ENCODE data around the gene TUBB4B. TPM values are rescaled to one million over a fixed set of nuclear protein-coding genes. Genes with fewer than 3 reads are reported as not detected.

TUBB4B gene
- total RNA-seq, 1 experiment from 2014 or later, result 424 TPM

- H3K36me3 ChIP-seq (ENCODE audit: low read depth, low read length), result 0 out of 2 replicates have a peak, but pooled peaks cover 2% of the 10 kb centered on the region
- DNase-seq (no peak), ATAC-seq (no peak)
- H3K9ac ChIP-seq (ENCODE audit: low read length), result no peak overlapping the region
- no peaks in the 10 kb centered on the region for H4K20me1 ChIP-seq (ENCODE audit: low read length)
- intact Hi-C loops (cut with micrococcal nuclease), result no loop called here
- H3K9me2 ChIP-seq (replicated peaks; ENCODE audit: low read length), result no peaks in the 10 kb centered on the region
- POLR2A ChIA-PET (ENCODE audit: unreplicated experiment), result no interaction called here
- 0 out of 2 replicates have a peak, but pooled peaks cover under 1% of the 10 kb centered on the region for H3K4me1 ChIP-seq (ENCODE audit: insufficient read depth, low read length)
- H3K79me2 ChIP-seq (ENCODE audit: low read length), result no peaks in the 10 kb centered on the region
- H2AFZ ChIP-seq (ENCODE audit: low read length), result no peak overlapping the region
- H3K4me2 ChIP-seq (ENCODE audit: low read length), result no peak overlapping the region
- TF ChIP-seq EZH2phosphoT487 (IDR thresholded peaks at IDR 0.05; ENCODE audit: borderline replicate concordance, low read length), result no peak
- H3K4me3 ChIP-seq (ENCODE audit: low read length), result no peak overlapping the region
- H3K9me3 ChIP-seq (ENCODE audit: low read length), result no peaks in the 10 kb centered on the region
- BruUV-seq (replicated peaks), result no TSS peak
- H3F3A ChIP-seq (ENCODE audit: low read length, unreplicated experiment), result no peaks in the 10 kb centered on the region
- no peak overlapping the region for H3K27ac ChIP-seq (ENCODE audit: low read length)
- CTCF ChIA-PET, result no interaction called here
- H3K27me3 ChIP-seq (ENCODE audit: low read length), result no peaks in the 10 kb centered on the region
Measured at GRCh38 chr9:137270929-137271695, 30.0 kb downstream of the TUBB4B start.

DNA sequence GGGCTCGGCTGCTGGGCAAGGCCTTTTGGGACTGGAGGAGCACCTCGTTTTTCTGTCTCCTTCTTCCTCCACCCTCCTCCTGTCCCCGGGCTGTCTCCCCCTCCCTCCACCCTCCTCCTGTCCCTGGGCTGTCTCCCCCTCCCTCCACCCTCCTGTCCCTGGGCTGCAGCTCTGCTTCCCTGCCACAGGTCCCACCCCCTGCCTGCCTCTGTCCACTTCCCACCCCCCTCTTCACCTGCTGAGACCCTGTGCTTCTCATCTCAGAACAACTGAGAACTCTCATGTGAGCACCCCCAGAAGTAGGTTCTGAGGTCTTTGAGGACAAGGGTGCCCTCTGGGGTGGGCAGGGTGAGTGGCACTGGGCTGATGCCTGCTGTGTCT is 30.6 kb downstream of the TUBB4B start:
- ChIA-PET POLR2A (ENCODE audit: unreplicated experiment) (no interaction called here), CTCF (no interaction called here)
- H3K4me2 ChIP-seq (ENCODE audit: low read length), result no peak overlapping the region
- no peak overlapping the region for H3K9ac ChIP-seq (ENCODE audit: low read length)
- no peak for TF ChIP-seq CTCF (conservative IDR thresholded peaks at IDR 0.05; ENCODE audit: low read depth, low read length)
- ATAC-seq (no peak), DNase-seq (no peak)
- H3K27ac ChIP-seq (ENCODE audit: low read length), result no peak overlapping the region
- H3K4me3 ChIP-seq (ENCODE audit: low read length), result no peak overlapping the region
- no peaks in the 10 kb centered on the region for H3K36me3 ChIP-seq (ENCODE audit: low read depth, low read length)
- H3K27me3 ChIP-seq (ENCODE audit: low read length), result no peaks in the 10 kb centered on the region
- H3K79me2 ChIP-seq (ENCODE audit: low read length), result no peaks in the 10 kb centered on the region
- H3K4me1 ChIP-seq (ENCODE audit: insufficient read depth, low read length), result peaks cover 6% of the 10 kb centered on the region
- no peaks in the 10 kb centered on the region for H3K9me2 ChIP-seq (replicated peaks; ENCODE audit: low read length)
- intact Hi-C loops (cut with micrococcal nuclease), result no loop called here
- no peaks in the 10 kb centered on the region for H4K20me1 ChIP-seq (ENCODE audit: low read length)
- BruUV-seq (replicated peaks), result no TSS peak
- H2AFZ ChIP-seq (ENCODE audit: low read length), result no peak overlapping the region
- no peaks in the 10 kb centered on the region for H3F3A ChIP-seq (ENCODE audit: low read length, unreplicated experiment)
- no peaks in the 10 kb centered on the region for H3K9me3 ChIP-seq (ENCODE audit: low read length)

DNA sequence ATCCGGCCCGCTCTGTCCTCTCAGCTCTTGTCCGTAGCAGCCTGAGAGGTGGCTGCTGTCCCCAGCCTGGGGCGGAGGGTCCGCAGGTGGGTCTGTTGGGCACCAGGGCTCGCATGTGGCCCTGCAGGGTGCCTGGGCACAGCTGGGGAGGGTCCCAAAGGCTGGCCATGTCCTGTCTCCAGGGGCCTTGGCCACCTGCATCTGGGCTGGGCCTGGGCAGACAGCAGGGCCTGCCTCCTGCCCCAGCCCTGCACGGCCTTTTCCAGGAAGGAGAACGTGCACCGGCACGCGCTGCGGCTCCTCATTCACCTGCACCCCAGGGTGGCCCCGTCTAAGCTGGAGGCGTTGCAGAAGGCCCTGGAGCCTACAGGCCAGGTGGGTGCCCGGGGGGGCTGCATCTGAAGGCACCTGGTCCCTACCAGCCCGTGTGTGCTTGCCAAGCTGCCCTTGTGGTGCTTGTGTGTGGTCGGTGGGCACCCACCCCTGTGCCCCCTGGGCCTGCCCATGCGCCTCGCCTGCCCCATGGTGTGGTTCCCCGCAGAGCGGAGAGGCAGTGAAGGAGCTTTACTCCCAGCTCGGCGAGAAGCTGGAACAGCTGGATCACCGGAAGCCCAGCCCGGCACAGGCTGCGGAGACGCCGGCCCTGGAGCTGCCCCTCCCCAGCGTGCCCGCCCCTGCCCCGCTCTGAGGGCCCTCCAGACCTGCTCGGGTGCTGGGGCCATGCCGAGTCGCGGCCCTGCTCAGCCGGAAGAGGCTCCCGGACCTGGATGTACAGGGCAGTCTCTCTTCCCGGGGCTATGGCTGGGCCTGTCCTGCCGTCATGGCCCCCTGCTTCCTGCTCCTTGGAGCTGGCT is 31.4 kb downstream of the TUBB4B start:
- H3K9me2 ChIP-seq (replicated peaks; ENCODE audit: low read length), result no peaks in the 10 kb centered on the region
- no TSS peak for BruUV-seq (replicated peaks)
- H3K27me3 ChIP-seq (ENCODE audit: low read length), result no peaks in the 10 kb centered on the region
- ATAC-seq (no peak), DNase-seq (no peak)
- peaks cover 14% of the 10 kb centered on the region for H3K4me1 ChIP-seq (ENCODE audit: insufficient read depth, low read length)
- H4K20me1 ChIP-seq (ENCODE audit: low read length), result no peaks in the 10 kb centered on the region
- no peak overlapping the region for H3K4me3 ChIP-seq (ENCODE audit: low read length)
- intact Hi-C loops (cut with micrococcal nuclease), result no loop called here
- no peak overlapping the region for H3K27ac ChIP-seq (ENCODE audit: low read length)
- no peak overlapping the region for H3K4me2 ChIP-seq (ENCODE audit: low read length)
- H3K79me2 ChIP-seq (ENCODE audit: low read length), result no peaks in the 10 kb centered on the region
- TF ChIP-seq EZH2phosphoT487 (IDR thresholded peaks at IDR 0.05; ENCODE audit: borderline replicate concordance, low read length), result no peak
- no peak for TF ChIP-seq EZH2 (IDR thresholded peaks at IDR 0.05; ENCODE audit: low read length, unreplicated experiment)
- no peak for TF ChIP-seq CTCF (conservative IDR thresholded peaks at IDR 0.05; ENCODE audit: low read depth, low read length)
- CTCF ChIA-PET, result no interaction called here
- no peaks in the 10 kb centered on the region for H3F3A ChIP-seq (ENCODE audit: low read length, unreplicated experiment)
- H3K9ac ChIP-seq (ENCODE audit: low read length), result no peak overlapping the region
- no peaks in the 10 kb centered on the region for H3K36me3 ChIP-seq (ENCODE audit: low read depth, low read length)
- H3K9me3 ChIP-seq (ENCODE audit: low read length), result no peaks in the 10 kb centered on the region
- H2AFZ ChIP-seq (ENCODE audit: low read length), result no peak overlapping the region
- POLR2A ChIA-PET (ENCODE audit: unreplicated experiment), result interaction anchor here (0.5 kb wide), 1 partner anchor 29 kb away, joined by 3 read pairs; the partner anchor contains the start of gene NRARP

Measured in PC-3 (cell line).